ENCODE results near the gene CDC6.

Gene CDC6

GRCh38 chr17:40310882-40311391 lies 23.3 kb downstream of the CDC6 start:
- DNase-seq, result no peak

- DNase-seq, result peak in 3 of 56 donors; percentile 23 to 53 (median 25)
Observed at GRCh38 chr17:40311575-40311974, 23.9 kb downstream of the CDC6 start.

- DNase-seq, result peak in 18 of 56 donors; percentile 23 to 76 (median 52)
Observed at GRCh38 chr17:40312131-40312731, 24.6 kb downstream of the CDC6 start.

GRCh38 chr17:40312893-40313667 lies 25.4 kb downstream of the CDC6 start:
- DNase-seq, result no peak

- DNase-seq, result no peak
Observed at GRCh38 chr17:40313668-40314583, 26.2 kb downstream of the CDC6 start.

- peak in 34 of 56 donors; percentile 19 to 82 (median 49) for DNase-seq
Observed at GRCh38 chr17:40314584-40314956, 26.9 kb downstream of the CDC6 start.

GRCh38 chr17:40315206-40315605 lies 27.5 kb downstream of the CDC6 start:
- DNase-seq, result no peak

GRCh38 chr17:40315678-40316570 lies 28.2 kb downstream of the CDC6 start:
- no peak for DNase-seq

- DNase-seq, result no peak
Observed at GRCh38 chr17:40316571-40317344, 29.1 kb downstream of the CDC6 start.

- DNase-seq, result no peak
Observed at GRCh38 chr17:40317345-40317873, 29.7 kb downstream of the CDC6 start.

- peak in 54 of 56 donors; percentile 18 to 94 (median 84) for DNase-seq
Observed at GRCh38 chr17:40317880-40318829, 30.5 kb downstream of the CDC6 start.

GRCh38 chr17:40318830-40319391 lies 31.2 kb downstream of the CDC6 start:
- DNase-seq, result no peak

- DNase-seq, result no peak
Observed at GRCh38 chr17:40319651-40320540, 32.2 kb downstream of the CDC6 start.

GRCh38 chr17:40320756-40321523 lies 33.3 kb downstream of the CDC6 start:
- peak in 5 of 56 donors; percentile 28 to 57 (median 44) for DNase-seq

- DNase-seq, result no peak
Observed at GRCh38 chr17:40321524-40321929, 33.8 kb downstream of the CDC6 start.

- DNase-seq, result no peak
Observed at GRCh38 chr17:40321961-40322357, 34.3 kb downstream of the CDC6 start.
